Right forelimb (tissue), 1 donor: ENCODE measurements around the gene SHOX.
A peak's percentile ranks its signal among the peaks of the same experiment; 100 is the strongest.
"Not testable (repeated sequence)": the region's sequence is repeated elsewhere in the genome, so short reads cannot be mapped to it uniquely, and the experiment has no call there.

Experiments used
- DNase-seq: peaks from one replicate; pipeline ENCODE4 v3.0.0-alpha.2; 2018

SHOX gene

GRCh38 chrX:622802-623201 is 7.8 kb upstream of the SHOX start:
- not testable (repeated sequence) for DNase-seq

DNA sequence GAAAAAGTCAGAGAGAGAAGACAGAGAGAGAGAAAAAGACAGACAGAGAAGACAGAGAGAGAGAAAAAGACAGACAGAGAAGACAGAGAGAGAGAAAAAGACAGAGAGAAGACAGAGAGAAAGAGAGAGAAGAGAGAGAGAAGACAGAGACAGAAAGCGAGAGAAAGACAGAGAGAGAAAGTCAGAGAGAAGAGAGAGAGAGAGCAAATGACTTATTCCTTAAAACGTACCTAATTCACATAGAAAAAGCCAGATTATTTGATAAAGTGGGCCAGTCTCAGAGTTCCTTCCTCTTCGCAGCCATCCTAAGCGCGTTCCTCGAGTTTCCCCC is 7.4 kb upstream of the SHOX start:
- DNase-seq: no peak

- peak; percentile 70 for DNase-seq
Measured at GRCh38 chrX:623599-624315, 6.8 kb upstream of the SHOX start.

DNA sequence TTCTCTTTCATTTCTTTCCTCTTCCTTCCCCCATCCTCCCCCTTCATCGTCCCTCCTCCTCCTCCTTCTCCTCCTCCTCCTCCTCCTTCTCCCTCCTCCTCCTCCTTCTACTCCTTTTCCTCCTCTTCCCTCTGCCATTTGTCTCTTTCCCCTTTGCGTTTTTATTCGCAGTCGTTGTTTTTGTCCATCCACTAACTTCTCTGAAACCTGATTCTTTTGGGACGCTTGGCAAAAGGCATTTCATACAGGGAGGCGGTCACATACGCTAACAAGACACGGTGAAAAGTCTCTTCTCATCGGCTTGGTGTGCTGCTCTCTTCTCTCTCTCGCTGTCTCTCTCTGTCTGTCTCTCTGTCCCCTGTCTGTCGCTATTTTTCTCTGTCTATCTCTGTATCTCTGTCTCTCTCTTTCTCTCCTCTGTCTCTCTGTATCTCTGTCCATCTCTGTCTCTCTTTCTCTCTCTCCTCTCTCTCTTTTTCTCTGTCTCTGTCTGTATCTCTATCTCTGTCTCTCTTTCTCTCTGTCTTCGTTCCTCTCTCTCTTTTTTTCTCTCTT is 5.4 kb upstream of the SHOX start:
- no peak for DNase-seq

- not testable (repeated sequence) for DNase-seq
Measured at GRCh38 chrX:626047-626446, 4.5 kb upstream of the SHOX start.

DNA sequence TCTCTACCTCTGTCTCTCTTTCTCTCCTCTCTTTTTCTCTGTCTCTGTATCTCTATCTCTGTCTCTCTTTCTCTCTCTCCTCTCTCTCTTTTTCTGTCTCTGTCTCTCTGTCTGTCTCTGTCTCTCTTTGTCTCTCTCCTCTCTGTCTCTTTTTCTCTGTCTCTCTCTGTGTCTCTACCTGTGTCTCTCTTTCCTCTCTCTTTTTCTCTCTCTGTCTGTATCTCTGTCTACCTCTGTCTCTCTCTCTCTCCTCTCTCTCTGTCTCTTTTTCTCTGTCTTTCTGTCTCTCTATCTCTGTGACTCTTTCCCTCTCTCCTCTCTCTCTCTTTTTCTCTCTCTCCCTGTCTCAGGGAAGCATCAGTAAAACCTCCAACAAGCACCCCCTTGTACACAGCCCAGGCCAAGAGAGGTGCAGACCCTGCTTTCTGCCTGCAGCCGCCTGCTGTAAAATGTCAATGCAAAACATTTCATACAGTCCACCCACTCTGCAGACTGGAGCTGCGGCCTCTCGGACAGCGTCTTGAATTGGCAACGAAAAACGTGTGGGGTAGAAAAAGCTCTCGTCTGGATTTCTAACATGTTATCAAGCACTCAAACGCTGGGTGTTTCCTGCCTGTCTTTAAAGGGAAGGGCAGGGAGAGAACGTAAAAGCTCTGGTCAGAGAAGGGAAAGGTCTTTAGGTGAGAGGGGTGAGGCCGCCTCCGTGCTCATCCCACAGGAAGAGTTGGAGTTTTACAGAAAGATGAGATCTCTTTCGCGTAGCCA is 3.7 kb upstream of the SHOX start:
- no peak for DNase-seq

GRCh38 chrX:627510-627981 is 3.0 kb upstream of the SHOX start:
- DNase-seq: no peak

GRCh38 chrX:627995-628394 is 2.6 kb upstream of the SHOX start:
- no peak for DNase-seq

GRCh38 chrX:629230-630006 is 1.2 kb upstream of the SHOX start:
- no peak for DNase-seq

- no peak for DNase-seq
Measured at GRCh38 chrX:630007-630611, 482 bp upstream of the SHOX start.

- DNase-seq: no peak
Measured at GRCh38 chrX:631802-632365, 1.3 kb downstream of the SHOX start.

- DNase-seq: peak; percentile 69
Measured at GRCh38 chrX:632366-633042, 1.9 kb downstream of the SHOX start.

DNA sequence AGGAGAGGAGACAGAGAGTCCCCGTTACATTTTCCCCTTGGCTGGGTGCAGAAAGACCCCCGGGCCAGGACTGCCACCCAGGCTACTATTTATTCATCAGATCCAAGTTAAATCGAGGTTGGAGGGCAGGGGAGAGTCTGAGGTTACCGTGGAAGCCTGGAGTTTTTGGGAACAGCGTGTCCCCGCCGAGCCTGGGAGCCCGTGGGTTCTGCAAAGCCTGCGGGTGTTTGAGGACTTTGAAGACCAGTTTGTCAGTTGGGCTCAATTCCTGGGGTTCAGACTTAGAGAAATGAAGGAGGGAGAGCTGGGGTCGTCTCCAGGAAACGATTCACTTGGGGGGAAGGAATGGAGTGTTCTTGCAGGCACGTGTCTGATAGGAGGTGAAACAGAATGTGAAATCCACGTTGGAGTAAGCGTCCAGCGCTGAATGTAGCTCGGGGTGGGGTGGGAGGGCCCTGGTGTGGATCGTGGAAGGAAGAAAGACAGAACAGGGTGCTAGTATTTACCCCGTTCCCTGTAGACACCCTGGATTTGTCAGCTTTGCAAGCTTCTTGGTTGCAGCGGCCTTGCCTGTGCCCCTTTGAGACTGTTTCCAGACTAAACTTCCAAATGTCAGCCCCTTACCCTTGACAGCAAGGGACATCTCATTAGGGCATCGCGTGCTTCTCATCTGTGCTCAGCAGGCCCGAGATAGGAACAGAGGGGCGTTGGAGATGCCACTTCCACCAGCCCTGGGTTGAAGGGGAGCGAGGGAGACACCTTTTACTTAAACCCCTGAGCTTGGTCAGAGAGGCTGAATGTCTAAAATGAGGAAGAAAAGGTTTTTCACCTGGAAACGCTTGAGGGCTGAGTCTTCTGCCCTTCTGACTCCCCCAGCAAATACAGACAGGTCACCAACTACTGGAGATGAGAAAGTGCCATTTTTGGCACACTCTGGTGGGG is 2.7 kb downstream of the SHOX start:
- DNase-seq: no peak

- peak; percentile 70 for DNase-seq
Measured at GRCh38 chrX:633985-634958, 3.7 kb downstream of the SHOX start.

- peak; percentile 74 for DNase-seq
Measured at GRCh38 chrX:635428-636090, 5.0 kb downstream of the SHOX start.

GRCh38 chrX:636981-637659 is 6.5 kb downstream of the SHOX start:
- DNase-seq: no peak

GRCh38 chrX:637660-638481 is 7.3 kb downstream of the SHOX start:
- peak; percentile 55 for DNase-seq
